Measurements from ENCODE around the gene NKD2. TPM values are rescaled to one million over a fixed set of nuclear protein-coding genes. Genes with fewer than 3 reads are reported as not detected.
"Not testable (repeated sequence)": the region's sequence is repeated elsewhere in the genome, so short reads cannot be mapped to it uniquely, and the experiment has no call there.

The NKD2 gene
- total RNA-seq, 1 experiment from 2014 or later, result 4.3 TPM

- DNase-seq (ENCODE audit: low spot score), result no peak
Observed at GRCh38 chr5:1000329-1000728, 8.3 kb upstream of the NKD2 start.

- not testable (repeated sequence) for DNase-seq (ENCODE audit: low spot score)
Observed at GRCh38 chr5:1000831-1001230, 7.8 kb upstream of the NKD2 start.

GRCh38 chr5:1001406-1002270, 7.0 kb upstream of the NKD2 start:
- DNase-seq (ENCODE audit: low spot score), result no peak

- DNase-seq (ENCODE audit: low spot score), result no peak
Observed at GRCh38 chr5:1002271-1002546, 6.4 kb upstream of the NKD2 start.

DNA sequence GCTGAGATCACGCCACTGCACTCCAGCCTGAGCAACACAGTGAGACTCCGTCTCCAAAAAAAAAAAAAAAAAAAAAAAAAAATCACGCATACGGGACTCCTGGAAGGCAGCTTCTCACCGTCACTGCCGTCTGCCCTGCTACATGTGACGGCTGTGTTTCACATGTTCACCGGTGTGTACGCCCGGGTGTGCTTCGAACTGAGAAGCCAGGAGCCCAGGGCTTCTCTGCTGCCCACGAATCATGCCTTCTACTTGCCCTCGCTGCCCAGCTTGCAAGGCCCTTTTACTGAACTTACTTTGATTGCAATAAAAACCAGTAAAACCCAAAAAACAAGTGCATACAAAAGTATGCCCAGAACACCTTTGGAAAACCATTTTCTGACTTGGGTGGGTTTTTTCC, 5.8 kb upstream of the NKD2 start:
- DNase-seq (ENCODE audit: low spot score), result no peak

DNA sequence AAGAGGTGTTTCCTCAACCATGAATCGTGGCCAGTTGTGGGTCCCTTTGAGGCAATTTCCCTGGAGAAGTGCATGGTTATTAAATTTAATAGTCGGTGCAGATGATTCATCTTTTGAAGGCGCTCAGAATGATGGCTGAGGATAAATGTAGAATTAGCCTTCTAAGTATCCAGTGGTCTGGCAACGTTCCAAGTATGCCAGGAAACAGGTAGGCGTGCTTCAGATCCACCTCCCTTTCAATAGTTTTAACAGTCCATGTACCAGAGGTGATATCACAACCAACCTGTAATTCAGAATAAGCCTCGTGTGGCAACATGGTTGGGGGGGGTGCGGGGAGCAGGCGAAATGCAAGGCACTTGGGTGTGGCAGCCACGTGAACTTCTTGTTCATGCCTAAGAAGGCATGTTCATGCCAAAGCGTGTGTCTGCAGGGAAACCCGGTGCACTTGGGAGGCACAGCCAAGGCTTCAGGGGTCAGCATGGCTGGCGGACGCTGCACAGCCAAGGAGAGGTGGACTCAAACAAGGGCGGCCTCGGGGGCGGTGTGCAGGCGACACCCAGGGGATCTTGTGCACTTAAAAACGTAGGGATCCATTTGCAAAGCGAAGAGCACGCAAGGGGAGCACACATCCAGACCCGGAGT, 5.2 kb upstream of the NKD2 start:
- DNase-seq (ENCODE audit: low spot score), result peak; percentile 64

GRCh38 chr5:1004461-1005248, 3.9 kb upstream of the NKD2 start:
- no peak for DNase-seq (ENCODE audit: low spot score)

GRCh38 chr5:1005249-1005851, 3.3 kb upstream of the NKD2 start:
- no peak for DNase-seq (ENCODE audit: low spot score)

DNA sequence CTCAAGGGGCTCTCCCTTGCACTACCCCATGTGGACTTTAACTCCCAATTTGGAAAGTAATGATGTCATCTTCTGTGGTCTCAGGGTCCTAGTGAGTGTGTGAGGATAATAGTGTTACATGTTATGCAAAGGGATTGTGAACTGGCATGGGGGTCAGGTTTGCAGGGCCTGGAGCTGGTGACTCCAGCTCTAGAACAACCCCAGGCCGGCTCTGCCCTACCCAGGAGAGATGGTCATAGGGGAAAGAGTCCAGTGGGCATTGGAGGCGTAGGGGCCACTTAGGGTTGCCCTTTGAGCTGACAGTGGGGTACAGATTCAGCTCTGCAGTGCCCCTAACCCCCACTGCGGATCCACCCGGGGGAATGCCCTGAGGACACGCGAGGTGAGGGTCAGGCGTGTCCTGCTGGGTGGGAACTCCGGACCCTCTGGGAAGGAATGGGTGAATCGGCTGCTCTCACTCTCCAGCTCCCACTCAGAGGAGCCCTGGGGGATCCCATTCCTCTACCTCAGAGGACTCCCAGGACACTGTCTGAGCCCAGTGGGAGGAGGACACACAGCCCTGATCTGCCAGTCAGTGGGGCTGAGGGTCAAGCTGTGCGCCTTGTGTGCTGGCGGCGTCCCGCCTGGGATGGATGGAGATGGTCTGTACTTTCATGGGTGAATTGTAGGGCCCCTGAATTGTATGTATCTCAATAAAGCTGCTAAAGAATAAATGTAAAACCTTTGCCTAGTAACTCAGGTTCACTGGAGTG, 2.5 kb upstream of the NKD2 start:
- no peak for DNase-seq (ENCODE audit: low spot score)

GRCh38 chr5:1006656-1007071, 1.9 kb upstream of the NKD2 start:
- no peak for DNase-seq (ENCODE audit: low spot score)

DNA sequence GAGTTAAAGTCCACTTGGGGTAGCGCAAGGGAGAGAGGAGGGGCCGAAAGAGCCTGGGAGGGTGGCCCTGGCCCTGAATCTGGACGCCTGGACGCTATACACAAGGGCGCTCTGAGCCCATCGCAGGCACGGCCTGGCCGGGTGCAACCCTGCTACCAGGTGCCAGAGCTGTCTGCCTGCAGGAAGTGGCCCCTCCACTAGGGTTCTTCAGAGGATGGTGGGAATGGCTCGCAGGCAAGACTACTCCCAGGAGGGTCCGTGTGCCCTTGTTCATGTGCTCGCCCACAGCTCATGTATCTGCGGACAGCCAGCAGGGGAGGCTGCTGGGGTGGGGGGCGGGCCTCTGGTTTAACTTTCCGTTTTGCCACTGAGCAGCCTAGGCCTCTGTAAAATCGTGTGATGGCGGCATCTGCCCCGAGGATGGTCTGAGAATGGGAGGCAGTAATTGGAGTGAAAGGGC, 1.4 kb upstream of the NKD2 start:
- no peak for DNase-seq (ENCODE audit: low spot score)

GRCh38 chr5:1007681-1008450, 736 bp upstream of the NKD2 start:
- DNase-seq (ENCODE audit: low spot score), result no peak

DNA sequence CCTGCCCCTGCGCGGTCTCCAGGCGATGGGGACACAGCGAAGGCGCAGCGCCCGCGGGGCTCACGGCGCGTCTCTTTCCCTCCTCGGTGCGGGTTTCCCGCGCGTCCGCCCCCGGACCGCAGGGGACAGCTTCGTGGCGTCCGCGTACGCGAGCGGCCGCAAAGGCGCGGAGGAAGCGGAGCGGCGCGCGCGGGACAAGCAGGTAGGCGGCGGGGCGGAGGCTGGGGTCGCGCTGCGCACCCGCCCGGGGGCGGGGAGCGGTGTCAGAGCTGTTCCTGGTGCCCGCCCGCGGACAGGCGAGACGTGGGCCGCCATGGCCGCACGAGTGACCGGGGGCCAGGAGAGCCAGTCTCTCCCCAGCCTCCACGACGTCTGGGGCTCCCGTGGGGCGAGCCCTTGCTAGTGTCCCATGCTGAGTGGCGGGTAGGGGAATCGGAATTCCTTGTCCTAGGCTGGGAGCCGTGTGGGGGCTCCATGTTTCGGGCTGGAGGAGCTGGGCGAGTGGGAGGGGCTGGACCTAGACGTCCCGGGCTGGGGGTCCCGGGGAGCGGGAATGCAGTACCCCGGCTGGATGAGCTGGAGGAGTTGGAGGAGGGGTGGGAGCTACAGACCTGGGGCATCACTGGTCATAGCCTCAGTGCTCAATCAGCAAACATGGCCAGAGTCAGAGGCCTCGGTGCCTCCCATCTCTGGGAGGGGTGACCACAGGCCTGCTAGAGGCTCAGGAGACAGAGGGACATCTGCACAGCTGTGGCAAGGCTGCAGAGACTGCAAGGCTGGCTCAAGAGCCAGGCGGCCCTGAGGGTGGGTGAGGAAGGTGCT, 968 bp downstream of the NKD2 start:
- no peak for DNase-seq (ENCODE audit: low spot score)

DNA sequence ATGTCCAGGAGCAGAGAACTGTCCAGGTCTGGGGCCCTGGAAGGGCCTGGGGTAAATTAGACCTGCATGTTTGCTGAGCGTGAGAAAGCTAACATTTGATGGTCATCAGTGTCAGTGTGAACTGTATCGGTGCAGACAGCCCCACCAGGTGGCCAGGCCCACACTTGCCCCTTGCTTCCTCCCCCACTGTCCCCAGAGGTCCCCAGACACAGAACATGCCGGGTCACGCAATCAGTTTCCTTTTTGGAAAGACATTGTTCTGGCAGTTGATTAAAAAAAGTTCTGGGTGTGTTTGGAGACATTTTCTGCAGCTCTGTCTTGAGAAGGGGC, 1.5 kb downstream of the NKD2 start:
- DNase-seq (ENCODE audit: low spot score), result no peak

DNA sequence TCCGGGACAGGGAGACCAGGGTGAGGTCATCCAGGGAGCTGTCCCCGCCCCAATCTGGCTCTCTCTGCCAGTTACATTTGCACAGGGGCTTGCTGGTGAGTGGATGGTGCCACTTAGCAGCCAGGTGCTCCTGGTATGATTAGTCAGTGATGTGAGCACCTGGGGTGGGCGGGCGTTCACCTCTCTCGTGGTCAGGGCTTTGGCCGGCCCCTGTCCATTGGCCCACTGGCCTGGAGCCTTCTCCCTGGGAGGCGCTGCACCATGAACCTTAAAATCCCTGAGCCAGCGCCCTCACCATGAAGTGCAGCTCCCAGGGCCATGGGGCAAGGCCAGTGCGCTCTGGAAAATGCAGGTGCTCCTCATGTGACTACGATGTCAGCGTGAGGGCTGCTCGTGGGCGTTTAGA, 2.0 kb downstream of the NKD2 start:
- no peak for DNase-seq (ENCODE audit: low spot score)

- peak; percentile 18 for DNase-seq (ENCODE audit: low spot score)
Observed at GRCh38 chr5:1011226-1011631, 2.6 kb downstream of the NKD2 start.

DNA sequence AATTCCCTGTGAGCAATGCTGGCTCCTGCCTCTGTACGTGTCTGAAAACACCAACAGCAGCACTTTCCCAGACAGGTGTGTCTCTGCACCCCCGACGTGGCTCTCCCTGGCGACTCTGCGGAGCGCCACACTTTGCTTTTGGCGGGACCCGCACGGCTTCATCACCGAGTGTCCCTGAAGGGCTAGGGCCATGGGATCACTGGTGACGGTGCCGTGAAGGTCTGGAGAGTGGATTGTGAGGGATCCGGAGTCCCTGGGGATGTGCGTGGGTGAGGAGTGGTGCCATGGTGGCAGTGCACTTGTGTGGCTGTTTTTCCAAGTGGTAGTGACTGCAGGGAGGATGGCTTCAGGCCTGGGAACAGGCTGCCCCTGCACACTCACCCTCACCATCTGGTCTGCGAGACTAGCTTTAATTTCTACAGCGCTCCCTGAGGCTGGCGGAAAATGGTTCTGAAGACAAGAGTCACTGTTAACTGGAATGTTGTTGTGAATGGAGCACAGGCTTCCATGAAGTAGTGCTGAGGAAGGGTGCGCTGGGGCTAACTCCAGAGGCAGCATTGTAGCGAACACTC, 3.2 kb downstream of the NKD2 start:
- DNase-seq (ENCODE audit: low spot score), result no peak

DNA sequence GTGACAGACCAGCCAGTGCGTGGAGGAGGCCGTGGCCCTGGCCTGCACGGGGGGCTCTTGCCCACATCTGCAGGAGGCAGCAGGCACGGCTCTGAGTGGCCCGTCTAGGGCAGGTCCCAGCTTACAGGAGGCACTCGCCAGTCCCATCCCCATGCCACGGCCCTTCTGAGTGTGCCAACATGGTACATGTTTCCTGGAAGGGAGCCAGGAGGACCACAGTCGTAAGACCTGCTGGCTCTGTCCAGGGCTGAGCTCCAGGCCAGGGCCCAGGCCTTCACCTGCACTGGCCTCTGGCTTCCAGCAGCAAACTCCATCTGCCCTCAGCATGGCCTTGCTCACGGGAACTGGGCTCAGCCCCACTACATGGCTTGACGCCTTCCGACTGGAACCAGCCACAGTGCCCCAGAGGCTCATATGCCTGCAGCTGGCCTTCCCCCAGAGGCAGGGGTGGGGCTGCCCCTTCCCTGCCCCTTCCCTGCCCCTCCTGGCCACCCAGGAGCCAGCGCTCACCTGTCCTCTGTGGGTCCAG, 3.8 kb downstream of the NKD2 start:
- no peak for DNase-seq (ENCODE audit: low spot score)

DNA sequence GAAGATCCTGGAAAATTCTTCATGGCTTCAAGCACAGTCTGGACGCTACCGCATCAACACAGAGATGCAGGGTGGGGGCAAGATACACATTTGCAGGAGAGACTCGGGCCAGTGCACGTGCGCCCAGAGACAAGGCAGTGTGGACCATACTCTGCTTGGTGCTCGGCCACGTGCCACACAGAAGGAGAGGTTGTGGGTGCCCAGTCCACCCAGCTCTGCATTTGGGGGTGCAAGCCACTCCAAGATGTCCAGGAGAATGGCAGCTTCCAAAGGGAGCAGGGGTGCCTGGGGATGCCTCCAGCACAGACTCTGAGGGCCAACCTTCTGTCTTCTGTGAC, 4.3 kb downstream of the NKD2 start:
- DNase-seq (ENCODE audit: low spot score), result no peak
